Activated T-helper 2 cell treated with anti-CD3 and anti-CD28 coated beads, Interferon-gamma antibody, Interleukin-2, Interleukin-4, amounts not matched to agents 10 μg/mL and 5 μg/mL and 100 μg/mL, durations not matched to agents 14 hours and 24 hours and 36 hours (primary cell): ENCODE results near the gene KLHL11. TPM values are rescaled to one million over a fixed set of nuclear protein-coding genes. Genes with fewer than 3 reads are reported as not detected.
A peak's percentile ranks its signal among the peaks of the same experiment; 100 is the strongest.
"Not testable (repeated sequence)": the region's sequence is repeated elsewhere in the genome, so short reads cannot be mapped to it uniquely, and the experiment has no call there.

Experiments
- DNase-seq: peaks from one replicate; pipeline ENCODE4 v3.0.0; 2021; ENCODE audit warnings: low spot score
- H3K27ac Mint-ChIP-seq: one replicate; pipeline ENCODE4 v1.8.0; 2021; ENCODE audit warnings: mixed read lengths
- H3K27me3 Mint-ChIP-seq: one replicate; pipeline ENCODE4 v1.8.0; 2021; ENCODE audit warnings: low read depth, mixed read lengths
- H3K36me3 Mint-ChIP-seq: one replicate; pipeline ENCODE4 v1.8.0; 2021; ENCODE audit warnings: low read depth, mixed read lengths
- H3K4me1 Mint-ChIP-seq: one replicate; pipeline ENCODE4 v1.8.0; 2021; ENCODE audit warnings: low read depth, mixed read lengths
- H3K4me3 Mint-ChIP-seq: one replicate; pipeline ENCODE4 v1.8.0; 2021; ENCODE audit warnings: low read depth, mild to moderate bottlenecking, moderate library complexity, mixed read lengths
- H3K9me3 Mint-ChIP-seq: one replicate; pipeline ENCODE4 v1.8.0; 2021; ENCODE audit warnings: mixed read lengths
- intact Hi-C: fragments of 100-400 bp; cut with micrococcal nuclease; formaldehyde crosslinking; loops from one replicate; pipeline ENCODE4 v1.15.1; 2023
- total RNA-seq: library from RNA; stranded (reverse); gene quantifications from 2 replicates; pipeline ENCODE4 v1.2.3, GENCODE V29; 2022

KLHL11 gene
- total RNA-seq, 1 donor from 2014 or later: 44.3 TPM

DNA sequence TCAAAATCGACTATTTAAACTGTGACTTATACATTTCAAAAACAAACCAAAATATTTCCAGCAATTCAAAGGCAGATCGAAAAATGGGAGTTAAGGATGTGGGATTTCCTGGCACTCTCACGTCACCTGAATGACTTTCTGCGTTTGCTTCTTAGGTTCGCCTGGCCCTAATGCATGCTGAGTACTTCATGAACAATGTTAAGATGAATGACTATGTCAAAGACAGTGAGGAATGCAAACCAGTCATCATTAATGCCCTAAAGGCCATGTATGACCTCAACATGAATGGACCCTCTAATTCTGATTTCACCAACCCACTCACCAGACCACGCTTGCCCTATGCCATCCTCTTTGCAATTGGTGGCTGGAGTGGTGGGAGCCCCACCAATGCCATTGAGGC is 20.3 kb downstream of the KLHL11 start:
- Mint-ChIP-seq H3K9me3 (no peaks in the 10 kb centered on the region), H3K4me3 (no peak overlapping the region), H3K4me1 (peaks cover 8% of the 10 kb centered on the region), H3K36me3 (peaks cover 26% of the 10 kb centered on the region), H3K27ac (no peak overlapping the region), H3K27me3 (no peaks in the 10 kb centered on the region)
- DNase-seq: no peak
- intact Hi-C loops: no loop called here

DNA sequence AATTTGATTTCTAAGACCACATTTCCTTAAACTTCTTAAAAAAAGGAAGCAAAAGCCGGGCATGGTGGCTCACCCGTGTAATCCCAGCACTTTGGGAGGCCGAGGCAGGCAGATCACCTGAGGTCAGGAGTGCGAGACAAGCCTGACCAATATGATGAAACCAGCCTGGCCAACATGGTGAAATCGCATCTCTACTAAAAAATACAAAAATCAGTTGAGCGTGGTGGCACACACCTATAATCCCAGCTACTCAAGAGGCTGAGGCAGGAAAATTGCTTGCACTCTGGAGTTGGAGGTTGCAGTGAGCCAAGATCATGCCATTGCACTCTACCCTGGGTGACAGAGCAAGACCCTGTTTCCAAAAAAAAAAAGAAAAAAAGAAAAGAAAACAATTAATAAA is 24.4 kb downstream of the KLHL11 start:
- H3K4me1 Mint-ChIP-seq, H3K27ac Mint-ChIP-seq, DNase-seq, H3K4me3 Mint-ChIP-seq, intact Hi-C loops, H3K36me3 Mint-ChIP-seq, H3K9me3 Mint-ChIP-seq, H3K27me3 Mint-ChIP-seq: not testable (repeated sequence)

GRCh38 chr17:41839448-41839847 is 25.8 kb downstream of the KLHL11 start:
- not testable (repeated sequence) for H3K36me3 Mint-ChIP-seq

DNA sequence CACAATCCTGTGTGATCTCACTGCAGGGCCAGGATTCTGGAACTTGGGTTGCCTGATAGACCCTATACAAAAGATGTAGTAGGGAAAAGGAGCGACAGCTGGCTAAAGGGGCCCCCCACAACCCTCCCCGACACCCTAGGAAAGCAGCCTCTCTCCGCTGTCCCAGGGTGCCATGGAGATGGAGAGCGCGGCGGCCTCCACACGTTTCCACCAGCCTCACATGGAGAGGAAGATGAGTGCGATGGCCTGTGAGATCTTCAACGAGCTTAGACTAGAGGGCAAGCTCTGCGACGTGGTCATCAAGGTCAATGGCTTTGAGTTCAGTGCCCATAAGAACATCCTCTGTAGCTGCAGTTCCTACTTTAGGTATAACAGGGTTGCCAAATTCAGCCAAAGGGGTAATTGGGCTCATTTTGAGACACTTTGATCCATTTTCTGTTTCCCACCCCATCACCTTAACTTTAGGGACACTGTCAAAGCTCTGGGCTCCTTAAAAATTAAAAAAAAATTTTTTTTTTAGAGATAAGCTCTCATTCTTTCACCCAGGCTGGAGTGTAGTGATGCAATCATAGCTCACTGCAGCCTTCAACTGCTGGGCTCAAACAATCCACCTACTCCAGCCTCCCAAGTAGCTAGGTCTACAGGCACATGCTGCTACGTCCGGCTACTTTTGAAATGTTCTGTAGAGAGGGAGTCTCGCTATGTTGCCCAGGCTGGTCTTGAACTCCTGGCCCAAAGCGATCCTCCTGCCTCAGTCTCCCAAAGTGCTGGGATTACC is 27.3 kb downstream of the KLHL11 start, which contains the start of gene KLHL10:
KLHL10 (plus strand) TSS at position 65 of the 778 bp plus-strand sequence; CDS start at position 173, 108 bp downstream.
- no peak for DNase-seq
- Mint-ChIP-seq H3K36me3 (peaks cover 14% of the 10 kb centered on the region), H3K4me1 (peaks cover 16% of the 10 kb centered on the region), H3K9me3 (no peaks in the 10 kb centered on the region), H3K27ac (no peak within 1 kb of the TSS), H3K4me3 (peak within 1 kb of the TSS; percentile 76), H3K27me3 (peaks cover 8% of the 10 kb centered on the region)
- intact Hi-C loops: no loop called here

More at GRCh38 chr17:41839448-41839847, 25.8 kb downstream of the KLHL11 start:
- H3K4me3 Mint-ChIP-seq, H3K27ac Mint-ChIP-seq, H3K27me3 Mint-ChIP-seq, DNase-seq, intact Hi-C loops, H3K9me3 Mint-ChIP-seq: not testable (repeated sequence)
- peaks cover 13% of the 10 kb centered on the region for H3K4me1 Mint-ChIP-seq

- peaks cover 21% of the 10 kb centered on the region for H3K36me3 Mint-ChIP-seq
- no peaks in the 10 kb centered on the region for H3K9me3 Mint-ChIP-seq
- H3K4me1 Mint-ChIP-seq: peaks cover 16% of the 10 kb centered on the region
- H3K27ac Mint-ChIP-seq: no peak overlapping the region
- DNase-seq: no peak
- H3K27me3 Mint-ChIP-seq: peaks cover 8% of the 10 kb centered on the region
- H3K4me3 Mint-ChIP-seq: peak overlapping the region; percentile 76
- intact Hi-C loops: no loop called here
Measured at GRCh38 chr17:41836550-41837196, 28.6 kb downstream of the KLHL11 start.

GRCh38 chr17:41835800-41836549 is 29.2 kb downstream of the KLHL11 start, which contains the start of gene NT5C3B:
Gene NT5C3B (minus strand): TSS chr17:41836232. CDS start chr17:41836193, 39 bp downstream.
- intact Hi-C loops: no loop called here
- Mint-ChIP-seq H3K27ac (peak within 1 kb of the TSS; percentile 64), H3K4me3 (peak within 1 kb of the TSS; percentile 81), H3K9me3 (no peaks in the 10 kb centered on the region), H3K27me3 (peaks cover 8% of the 10 kb centered on the region), H3K36me3 (peaks cover 26% of the 10 kb centered on the region), H3K4me1 (peaks cover 16% of the 10 kb centered on the region)
- DNase-seq: peak; percentile 54

DNA sequence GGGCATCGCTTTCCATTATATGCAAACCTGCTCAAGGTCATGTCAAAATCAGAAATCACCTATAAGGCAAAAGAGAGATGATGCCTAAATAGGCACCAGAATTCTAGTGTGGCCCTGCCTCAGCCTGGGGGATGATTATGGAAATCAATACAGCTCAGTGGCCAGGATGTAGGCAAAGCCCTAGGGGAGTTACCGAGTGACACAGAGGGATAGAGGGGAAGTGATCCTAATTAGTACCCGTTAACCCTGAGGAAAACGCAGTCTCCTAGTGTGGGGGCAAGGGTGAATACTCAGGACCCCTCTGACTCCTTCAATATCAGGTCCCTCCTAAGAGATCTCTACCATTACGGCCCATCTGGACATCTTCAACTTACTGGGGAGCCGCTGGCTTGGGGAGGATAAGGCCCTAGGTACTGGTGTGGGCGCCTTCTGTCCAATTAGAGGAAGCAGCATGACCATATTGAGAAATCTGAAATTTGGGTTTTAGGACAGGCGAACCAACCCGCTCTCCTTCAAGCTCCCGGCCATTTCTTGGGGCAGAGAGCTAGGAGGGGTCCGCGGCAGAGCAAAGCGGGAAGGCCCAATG is 29.9 kb downstream of the KLHL11 start:
- intact Hi-C loops: no loop called here
- Mint-ChIP-seq H3K27me3 (peaks cover 8% of the 10 kb centered on the region), H3K27ac (peak overlapping the region; percentile 64), H3K4me1 (peaks cover 16% of the 10 kb centered on the region), H3K9me3 (no peaks in the 10 kb centered on the region), H3K4me3 (peak overlapping the region; percentile 81), H3K36me3 (peaks cover 32% of the 10 kb centered on the region)
- DNase-seq: no peak

GRCh38 chr17:41829961-41830360 is 35.3 kb downstream of the KLHL11 start:
- DNase-seq, H3K9me3 Mint-ChIP-seq, H3K4me1 Mint-ChIP-seq, H3K4me3 Mint-ChIP-seq, intact Hi-C loops, H3K27me3 Mint-ChIP-seq, H3K27ac Mint-ChIP-seq: not testable (repeated sequence)
- peaks cover 58% of the 10 kb centered on the region for H3K36me3 Mint-ChIP-seq

- H3K36me3 Mint-ChIP-seq: peaks cover 31% of the 10 kb centered on the region
- intact Hi-C loops: no loop called here
- H3K9me3 Mint-ChIP-seq: no peaks in the 10 kb centered on the region
- no peak for DNase-seq
- no peak overlapping the region for H3K27ac Mint-ChIP-seq
- no peaks in the 10 kb centered on the region for H3K27me3 Mint-ChIP-seq
- H3K4me3 Mint-ChIP-seq: no peak overlapping the region
- H3K4me1 Mint-ChIP-seq: no peaks in the 10 kb centered on the region
Measured at GRCh38 chr17:41825175-41825845, 39.9 kb downstream of the KLHL11 start.

GRCh38 chr17:41824086-41824485 is 41.1 kb downstream of the KLHL11 start:
- H3K4me3 Mint-ChIP-seq: no peak overlapping the region
- DNase-seq: no peak
- H3K4me1 Mint-ChIP-seq: no peaks in the 10 kb centered on the region
- intact Hi-C loops: no loop called here
- H3K27ac Mint-ChIP-seq: no peak overlapping the region
- no peaks in the 10 kb centered on the region for H3K9me3 Mint-ChIP-seq
- no peaks in the 10 kb centered on the region for H3K27me3 Mint-ChIP-seq
- peaks cover 20% of the 10 kb centered on the region for H3K36me3 Mint-ChIP-seq

DNA sequence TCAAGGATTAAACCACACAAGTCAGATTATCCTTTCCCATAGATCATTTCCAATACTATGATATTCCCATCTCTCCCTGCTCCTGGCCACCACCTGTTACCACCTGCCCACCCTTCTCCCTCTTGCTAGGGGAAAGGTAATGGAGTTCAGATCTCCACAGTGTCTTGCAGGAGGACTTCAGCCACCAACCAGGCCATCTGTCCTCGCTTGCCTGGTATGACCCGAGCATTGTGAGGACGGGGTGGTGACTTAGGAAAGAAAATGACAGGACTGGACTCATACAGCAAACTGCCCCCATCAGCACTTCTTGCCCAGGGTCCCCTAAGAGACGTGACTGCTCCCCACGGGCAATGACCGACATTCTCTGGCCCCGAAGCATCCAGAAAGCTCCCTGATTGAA is 41.6 kb downstream of the KLHL11 start:
- H3K36me3 Mint-ChIP-seq: peaks cover 16% of the 10 kb centered on the region

GRCh38 chr17:41823141-41823524 is 42.1 kb downstream of the KLHL11 start:
- Mint-ChIP-seq H3K4me1 (no peaks in the 10 kb centered on the region), H3K27me3 (no peaks in the 10 kb centered on the region), H3K27ac (no peak overlapping the region), H3K36me3 (peaks cover 15% of the 10 kb centered on the region), H3K4me3 (no peak overlapping the region), H3K9me3 (no peaks in the 10 kb centered on the region)
- intact Hi-C loops: no loop called here
- DNase-seq: no peak

More for the DNA sequence above, 41.6 kb downstream of the KLHL11 start:
- no peaks in the 10 kb centered on the region for H3K9me3 Mint-ChIP-seq
- no peaks in the 10 kb centered on the region for H3K27me3 Mint-ChIP-seq
- H3K27ac Mint-ChIP-seq: no peak overlapping the region
- no peak for DNase-seq
- no peaks in the 10 kb centered on the region for H3K4me1 Mint-ChIP-seq
- no peak overlapping the region for H3K4me3 Mint-ChIP-seq
- intact Hi-C loops: no loop called here
